HL-60 (cell line): ENCODE data around the gene FOXI3.
"Not testable (repeated sequence)": the region's sequence is repeated elsewhere in the genome, so short reads cannot be mapped to it uniquely, and the experiment has no call there.

Source experiments
- DNase-seq, 2 experiments: peaks; one replicate each; pipeline ENCODE4 v3.0.0-alpha.2; 2010 to 2020; ENCODE audit warnings: low read depth in 1 of 2, low spot score in 1 of 2
- H3K27ac ChIP-seq: fragments of 250-450 bp; sonication (Bioruptor Pico); replicated peaks from 2 replicates; pipeline ENCODE4 v1.5.1; 2020; ENCODE audit warnings: mild to moderate bottlenecking, moderate library complexity
- H3K27me3 ChIP-seq: fragments of 250-450 bp; sonication (Bioruptor Pico); 2 replicates; pipeline ENCODE4 v1.5.1; 2021; ENCODE audit warnings: mild to moderate bottlenecking, moderate library complexity; ENCODE audit not compliant: insufficient read depth, poor library complexity, severe bottlenecking
- H3K4me3 ChIP-seq: replicated peaks from 2 replicates; pipeline ENCODE4 v1.5.1; 2011; ENCODE audit warnings: mild to moderate bottlenecking, control low read depth, low read length; ENCODE audit not compliant: insufficient read depth
- CTCF ChIP-seq: IDR thresholded peaks from one replicate; pipeline ENCODE4 v1.5.1; 2011; ENCODE audit warnings: low read length, control low read depth, inconsistent platforms; ENCODE audit not compliant: insufficient read depth
- GABPA ChIP-seq: IDR thresholded peaks from 2 replicates; pipeline ENCODE4 v1.6.1; 2012; ENCODE audit warnings: low read depth
- POLR2AphosphoS5 ChIP-seq: IDR thresholded peaks from 2 replicates; pipeline ENCODE4 v1.6.1; 2012; ENCODE audit warnings: low read depth
- REST ChIP-seq: IDR thresholded peaks from 2 replicates; pipeline ENCODE4 v1.6.1; 2012; ENCODE audit warnings: low read depth; ENCODE audit not compliant: insufficient replicate concordance
- SPI1 ChIP-seq: IDR thresholded peaks from 2 replicates; pipeline ENCODE4 v1.6.1; 2012; ENCODE audit warnings: low read depth, mild to moderate bottlenecking, borderline replicate concordance

FOXI3 gene

GRCh38 chr2:88437010-88437409, 15.5 kb downstream of the FOXI3 start:
- TF ChIP-seq SPI1, result no peak
- no peak for TF ChIP-seq CTCF
- TF ChIP-seq POLR2AphosphoS5, result no peak
- TF ChIP-seq REST, result no peak
- no peak for TF ChIP-seq GABPA
- DNase-seq, result no peak
- no peak overlapping the region for H3K27ac ChIP-seq
- H3K27me3 ChIP-seq, result no peaks in the 10 kb centered on the region
- H3K4me3 ChIP-seq, result no peak overlapping the region

GRCh38 chr2:88429929-88430328, 22.6 kb downstream of the FOXI3 start:
- no peak overlapping the region for H3K27ac ChIP-seq
- no peaks in the 10 kb centered on the region for H3K27me3 ChIP-seq
- no peak for TF ChIP-seq SPI1
- no peak for TF ChIP-seq GABPA
- no peak for TF ChIP-seq CTCF
- no peak for TF ChIP-seq POLR2AphosphoS5
- TF ChIP-seq REST, result no peak
- DNase-seq, result no peak
- H3K4me3 ChIP-seq, result no peak overlapping the region

- TF ChIP-seq SPI1, result no peak
- TF ChIP-seq CTCF, result no peak
- TF ChIP-seq POLR2AphosphoS5, result no peak
- no peak for TF ChIP-seq GABPA
- TF ChIP-seq REST, result no peak
- H3K27me3 ChIP-seq, result no peaks in the 10 kb centered on the region
- H3K27ac ChIP-seq, result no peak overlapping the region
- H3K4me3 ChIP-seq, result no peak overlapping the region
- DNase-seq, result no peak
Observed at GRCh38 chr2:88423733-88424132, 28.8 kb downstream of the FOXI3 start.

GRCh38 chr2:88419051-88419450, 33.4 kb downstream of the FOXI3 start:
- DNase-seq, H3K27me3 ChIP-seq, H3K27ac ChIP-seq, H3K4me3 ChIP-seq: not testable (repeated sequence)
